GM19099 (cell line): ENCODE results near the gene CLCA2.

Experiments used
- POLR2A ChIP-seq: IDR thresholded peaks from 3 replicates; pipeline ENCODE4 v1.6.1; 2011; ENCODE audit warnings: low read depth; ENCODE audit not compliant: insufficient read length; ENCODE audit errors: extremely low read depth

The CLCA2 gene

DNA sequence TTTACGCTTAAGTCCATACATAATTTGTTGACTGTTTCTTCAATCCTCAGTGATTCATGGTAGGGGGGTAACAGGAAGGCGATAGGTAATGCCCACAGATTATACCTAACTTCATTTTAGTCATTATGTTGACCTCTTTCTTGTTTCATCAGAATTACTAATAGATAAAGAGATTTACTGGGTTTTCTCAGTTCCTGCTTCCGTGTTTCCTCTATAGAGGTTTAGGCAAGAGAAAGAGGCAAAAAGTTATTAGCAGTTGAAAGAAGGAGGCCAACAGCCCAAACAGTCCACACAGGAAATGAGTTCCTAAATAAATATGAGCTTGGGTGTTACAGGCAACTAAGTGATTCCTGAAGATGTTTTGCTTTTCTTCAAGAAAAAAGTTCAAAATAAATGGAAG lies 26.9 kb downstream of the CLCA2 start:
- TF ChIP-seq POLR2A: no peak

DNA sequence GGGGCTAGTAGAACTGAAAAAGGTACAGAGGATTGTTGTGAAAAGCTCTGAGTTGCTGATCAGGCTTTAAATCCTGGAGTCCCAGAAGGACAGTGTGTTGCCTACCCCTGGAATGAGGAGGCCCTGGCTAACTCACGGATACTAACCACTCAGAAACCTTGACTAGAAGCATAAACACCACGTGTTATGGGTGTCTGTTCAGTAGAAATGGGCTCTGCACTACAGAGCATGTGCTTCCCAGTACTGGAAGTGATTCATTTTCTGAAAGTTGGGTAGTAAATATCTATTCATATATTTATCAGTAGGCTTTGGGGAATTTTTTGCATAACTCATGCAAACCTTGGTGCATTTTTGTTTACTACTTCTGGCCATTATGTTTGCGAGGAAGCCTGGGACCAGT lies 29.7 kb downstream of the CLCA2 start:
- no peak for TF ChIP-seq POLR2A

DNA sequence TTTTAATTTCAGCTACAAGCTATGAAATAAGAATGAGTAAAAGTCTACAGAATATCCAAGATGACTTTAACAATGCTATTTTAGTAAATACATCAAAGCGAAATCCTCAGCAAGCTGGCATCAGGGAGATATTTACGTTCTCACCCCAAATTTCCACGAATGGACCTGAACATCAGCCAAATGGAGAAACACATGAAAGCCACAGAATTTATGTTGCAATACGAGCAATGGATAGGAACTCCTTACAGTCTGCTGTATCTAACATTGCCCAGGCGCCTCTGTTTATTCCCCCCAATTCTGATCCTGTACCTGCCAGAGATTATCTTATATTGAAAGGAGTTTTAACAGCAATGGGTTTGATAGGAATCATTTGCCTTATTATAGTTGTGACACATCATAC lies 31.1 kb downstream of the CLCA2 start:
- TF ChIP-seq POLR2A: no peak

DNA sequence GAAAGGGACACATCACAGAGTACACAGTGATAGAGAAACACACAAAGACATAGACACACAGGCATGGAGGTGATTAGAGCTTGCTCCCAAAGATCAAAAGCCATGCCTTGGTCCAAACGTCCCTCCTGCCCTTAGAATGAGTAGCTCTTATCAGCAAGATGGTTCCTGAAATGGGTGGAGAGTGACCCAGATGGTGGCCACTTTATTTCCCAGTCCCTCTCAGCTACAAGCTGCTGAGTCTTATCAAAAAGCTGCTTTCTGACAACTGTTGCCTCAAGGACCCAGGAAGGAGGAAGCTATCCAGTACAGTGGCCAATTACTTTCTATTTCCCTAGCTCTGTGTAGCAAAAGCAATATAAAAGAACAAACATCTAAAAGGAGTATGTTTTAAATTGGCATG lies 37.0 kb downstream of the CLCA2 start:
- TF ChIP-seq POLR2A: no peak

DNA sequence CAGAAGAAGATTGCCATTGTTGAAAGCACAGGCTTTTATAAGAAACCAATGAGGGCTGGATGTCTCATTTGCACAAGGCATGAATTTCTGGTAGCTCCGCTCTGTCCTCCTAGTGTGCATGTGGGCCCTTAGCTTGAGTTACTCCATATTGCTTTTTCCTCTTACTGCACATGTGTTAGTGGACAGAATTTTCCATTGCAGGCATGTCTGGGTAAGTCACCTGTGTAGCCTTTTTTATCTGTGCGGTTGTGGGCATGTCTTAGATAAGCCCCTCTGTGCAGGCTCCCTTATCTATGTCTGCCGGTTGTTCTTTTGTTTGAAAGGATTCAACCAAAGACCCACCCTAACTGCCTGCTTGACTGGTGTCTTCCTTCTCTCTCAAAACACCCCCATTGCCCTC lies 37.5 kb downstream of the CLCA2 start:
- TF ChIP-seq POLR2A: no peak

DNA sequence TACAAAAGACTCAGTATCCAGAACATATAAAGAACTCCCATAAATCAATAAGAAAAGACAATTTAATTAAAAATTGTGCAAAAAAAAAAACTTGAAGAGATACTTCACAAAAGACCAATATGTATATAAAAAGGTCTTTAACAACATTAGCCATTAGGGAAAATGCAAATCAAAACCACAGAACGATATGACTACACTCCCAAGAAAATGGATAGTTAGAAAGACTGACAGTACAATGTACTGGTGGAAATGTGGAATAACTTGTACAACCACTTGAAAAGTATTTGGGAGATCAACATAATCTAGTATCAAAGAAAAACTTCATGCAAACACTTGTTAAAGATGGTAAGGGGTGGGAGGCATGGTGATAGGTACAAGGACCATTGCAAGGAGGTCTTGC lies 40.8 kb downstream of the CLCA2 start:
- TF ChIP-seq POLR2A: no peak

DNA sequence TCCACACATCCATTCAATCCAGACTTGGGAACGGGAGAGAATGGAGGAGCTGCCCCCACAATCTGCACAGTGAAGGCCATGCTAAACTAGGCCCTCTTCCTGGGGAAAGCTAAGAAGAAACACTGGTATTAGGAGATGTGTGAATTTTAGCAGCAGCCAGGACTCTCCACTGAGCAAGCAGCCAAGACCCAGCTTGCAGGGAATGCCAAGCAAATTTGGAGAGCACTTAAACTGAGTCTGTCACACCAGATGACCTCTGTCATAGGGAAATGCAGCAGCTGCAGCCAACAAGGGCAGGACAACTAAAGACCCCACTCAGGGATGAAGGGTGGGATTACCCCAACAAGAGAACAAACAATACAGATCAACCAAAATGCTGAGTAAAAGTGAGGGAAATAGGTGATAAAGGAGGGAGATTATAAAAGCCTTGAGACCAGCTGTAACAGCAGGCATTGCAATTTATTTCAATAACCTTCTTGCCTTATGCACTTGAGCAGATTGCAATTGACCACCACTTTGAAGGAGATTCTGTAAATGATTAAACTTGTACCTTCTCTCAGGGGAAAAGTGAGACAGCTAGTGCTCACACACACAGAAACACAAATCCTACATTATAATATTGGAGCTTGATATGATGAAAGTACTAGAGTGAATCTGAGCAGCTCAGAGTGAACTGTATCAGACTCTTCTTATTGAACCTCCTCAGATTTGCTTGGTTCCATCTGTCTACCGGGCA lies 42.3 kb downstream of the CLCA2 start:
- no peak for TF ChIP-seq POLR2A

DNA sequence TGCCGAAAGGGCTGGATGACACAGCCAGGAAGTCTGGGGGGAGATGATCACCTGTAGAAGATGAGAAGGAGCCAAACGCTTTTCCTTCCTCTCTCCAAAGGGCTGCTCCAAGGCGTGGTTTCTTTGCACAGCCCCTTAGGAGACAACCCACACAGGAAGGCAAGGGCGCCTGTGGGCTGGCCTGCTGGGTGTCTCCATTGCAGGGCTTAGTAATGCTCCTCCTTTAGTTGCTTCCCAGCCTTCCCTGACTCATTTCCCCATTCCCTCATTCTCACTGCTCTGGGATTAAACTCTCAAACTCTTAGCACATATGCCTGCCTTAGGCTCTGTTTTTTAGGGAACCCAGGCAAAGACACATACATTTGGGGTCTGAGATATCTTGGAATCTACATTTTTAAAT lies 43.0 kb downstream of the CLCA2 start:
- no peak for TF ChIP-seq POLR2A

DNA sequence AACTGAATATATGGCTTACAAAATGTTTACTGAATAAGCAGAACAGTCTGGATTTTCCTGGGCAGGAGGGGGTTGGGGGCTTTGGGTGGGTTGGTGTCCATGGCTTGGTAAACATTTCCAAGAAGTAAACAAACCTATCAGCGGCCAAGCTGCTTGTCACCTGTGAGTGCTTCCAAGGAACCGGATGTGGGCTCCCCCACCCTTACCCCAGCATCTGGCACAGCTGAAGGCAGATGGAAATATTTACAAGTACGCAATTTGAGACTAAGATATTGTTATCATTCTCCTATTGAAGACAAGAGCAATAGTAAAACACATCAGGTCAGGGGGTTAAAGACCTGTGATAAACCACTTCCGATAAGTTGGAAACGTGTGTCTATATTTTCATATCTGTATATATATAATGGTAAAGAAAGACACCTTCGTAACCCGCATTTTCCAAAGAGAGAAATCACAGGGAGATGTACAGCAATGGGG lies 44.6 kb downstream of the CLCA2 start, which contains the start of gene CLCA1:
TSS of gene CLCA1 (plus strand) at position 427 of the 477 bp plus-strand sequence. CDS start at position 472, 45 bp downstream.
- no peak for TF ChIP-seq POLR2A

DNA sequence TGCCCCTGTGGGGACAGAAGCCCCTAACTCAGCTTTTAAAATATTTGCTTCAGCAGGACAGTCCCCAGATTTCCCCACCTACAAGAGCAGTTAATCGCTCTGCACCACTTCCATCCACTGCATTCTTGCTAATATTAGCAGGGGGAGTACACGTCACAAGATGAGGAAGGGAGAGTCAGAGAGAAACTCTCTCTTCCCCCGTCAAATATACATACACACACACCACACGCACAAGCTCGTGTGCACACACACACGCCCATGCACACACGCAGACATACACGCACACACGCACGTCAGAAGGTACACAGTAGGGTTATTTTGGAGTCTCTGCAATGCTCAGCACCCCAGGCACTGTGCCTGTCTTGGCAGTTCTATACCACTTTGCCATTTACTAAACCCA lies 46.9 kb downstream of the CLCA2 start:
- TF ChIP-seq POLR2A: no peak

DNA sequence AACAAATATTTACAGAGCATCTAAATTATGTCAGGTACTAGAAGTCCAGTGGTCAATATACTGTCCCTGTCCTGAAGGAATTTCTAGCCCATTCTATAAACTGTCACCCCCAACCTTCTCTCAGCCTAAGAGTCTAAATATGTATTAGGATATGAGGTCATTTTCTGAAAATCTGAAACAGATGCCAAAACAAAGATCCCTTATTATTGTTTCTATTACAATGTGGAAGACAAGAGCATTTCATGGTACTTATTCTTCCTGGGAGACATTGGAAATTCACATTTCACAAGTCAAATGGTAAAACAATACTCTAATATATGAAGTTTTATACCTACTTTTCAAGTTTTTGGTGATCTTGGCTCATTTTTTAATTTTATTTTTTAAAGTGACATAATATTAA lies 47.3 kb downstream of the CLCA2 start:
- no peak for TF ChIP-seq POLR2A

DNA sequence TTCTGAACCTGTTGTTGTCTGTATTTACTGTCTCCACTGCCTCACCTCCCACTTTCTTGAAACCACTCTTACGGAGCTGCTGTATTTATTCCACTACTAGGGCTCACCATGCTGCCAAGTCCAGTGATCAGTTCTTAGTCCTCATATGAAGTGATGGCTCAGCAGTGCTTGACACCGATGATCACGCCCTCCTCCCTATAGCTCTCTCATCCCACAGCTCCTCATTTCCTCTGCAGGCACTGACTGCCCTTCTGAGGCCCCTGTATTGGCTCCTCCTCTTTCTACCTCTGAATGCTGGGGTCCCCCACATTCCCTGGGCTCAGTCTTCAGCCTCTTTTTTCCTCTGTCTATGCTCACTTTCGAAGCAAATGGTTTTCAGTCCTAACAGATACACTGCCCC lies 48.2 kb downstream of the CLCA2 start:
- no peak for TF ChIP-seq POLR2A

DNA sequence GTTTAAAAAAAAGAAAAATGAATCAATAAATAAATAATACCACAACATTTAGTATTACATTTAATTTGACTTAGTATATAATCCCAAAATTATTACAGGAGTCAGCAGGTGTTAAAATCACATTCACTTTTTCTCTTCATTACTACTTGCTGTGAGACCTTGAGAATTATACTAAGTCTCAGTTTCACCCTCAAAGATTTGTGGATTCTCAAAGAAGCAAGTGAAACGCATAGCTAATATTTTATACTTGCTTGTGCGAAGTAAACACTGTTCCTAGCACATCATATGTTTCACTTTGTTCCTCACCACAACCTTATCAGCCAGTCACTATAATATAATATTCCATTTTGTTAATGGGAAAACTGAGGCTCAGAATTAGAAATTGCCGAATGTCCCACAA lies 48.8 kb downstream of the CLCA2 start:
- no peak for TF ChIP-seq POLR2A

DNA sequence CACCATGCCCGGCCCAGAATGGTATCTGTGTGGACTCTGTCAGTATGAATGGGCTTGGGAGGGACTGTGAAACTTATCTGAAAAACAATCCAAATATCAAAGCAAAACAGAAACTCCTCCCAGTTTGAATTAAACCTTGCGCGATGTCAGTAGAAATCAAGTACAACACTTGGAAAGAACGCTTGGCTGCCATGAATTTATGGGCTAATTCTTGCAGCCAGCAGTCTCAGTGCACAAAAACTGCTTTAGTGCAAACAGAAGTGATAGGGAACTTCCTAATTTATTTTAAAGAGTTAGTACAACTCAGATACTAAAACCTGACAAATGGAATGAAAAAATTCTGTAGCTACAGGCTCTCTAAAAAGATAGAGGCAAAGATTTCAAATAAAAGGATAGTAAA lies 53.3 kb downstream of the CLCA2 start:
- TF ChIP-seq POLR2A: no peak

DNA sequence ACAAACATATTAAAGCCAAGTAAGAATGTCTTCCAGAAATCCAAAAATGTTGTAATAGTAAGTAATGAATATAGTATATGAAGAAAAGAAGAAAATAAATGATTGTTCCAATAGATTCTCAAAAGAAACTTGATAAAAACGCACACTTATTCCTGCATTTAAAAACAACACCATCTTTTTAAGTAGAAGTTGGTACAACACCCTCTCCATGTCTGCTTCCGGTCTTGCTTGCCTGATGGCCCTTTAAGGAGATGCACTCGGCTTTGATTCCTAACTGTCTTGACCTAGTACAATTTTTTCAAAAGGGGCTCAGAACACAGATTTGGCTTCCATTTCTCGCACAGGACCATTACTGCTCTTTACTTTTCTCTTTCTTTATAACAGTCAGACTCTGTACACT lies 53.7 kb downstream of the CLCA2 start:
- TF ChIP-seq POLR2A: no peak

DNA sequence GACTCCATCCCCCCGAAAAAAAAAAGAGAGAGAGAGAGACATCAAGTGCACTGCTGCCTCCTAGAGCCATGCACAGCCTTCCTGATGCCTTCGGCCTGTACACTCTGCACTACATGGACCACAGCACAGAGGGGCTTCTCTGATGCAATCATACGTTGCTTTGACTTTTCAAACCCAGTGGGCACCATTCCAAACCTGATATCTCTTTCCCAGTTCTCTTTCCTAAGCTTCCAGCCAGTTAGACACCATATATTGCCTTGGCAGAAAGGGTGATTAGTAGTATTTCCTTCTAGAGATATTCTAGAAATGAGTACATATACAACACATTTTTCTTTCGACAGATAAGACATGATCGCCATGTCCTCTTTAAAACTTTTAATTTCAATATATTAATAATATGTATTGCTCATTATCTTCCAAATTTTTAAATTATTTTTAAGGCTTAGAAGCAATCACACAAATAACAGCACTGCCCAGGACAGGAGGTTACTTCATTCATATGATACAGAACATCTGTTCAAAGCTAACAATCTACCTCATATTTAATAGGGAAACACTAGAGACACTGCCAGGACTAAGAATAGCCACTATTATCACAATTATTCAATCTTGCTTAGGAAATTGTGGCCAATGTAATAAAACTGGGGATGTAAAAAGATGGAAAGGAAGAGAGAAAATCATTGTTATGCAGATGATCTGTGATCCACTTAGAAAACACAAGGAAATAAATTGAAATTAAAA lies 54.6 kb downstream of the CLCA2 start:
- no peak for TF ChIP-seq POLR2A
